Measurements from ENCODE around the gene RNF187. TPM values are rescaled to one million over a fixed set of nuclear protein-coding genes. Genes with fewer than 3 reads are reported as not detected.

Gene RNF187
- total and polyA plus RNA-seq, 10 of the 15 experiments (the other 5 are each of a cell fraction or from before 2014, with no cell fraction given) = 2.6 to 116 (median 29.5) TPM

DNA sequence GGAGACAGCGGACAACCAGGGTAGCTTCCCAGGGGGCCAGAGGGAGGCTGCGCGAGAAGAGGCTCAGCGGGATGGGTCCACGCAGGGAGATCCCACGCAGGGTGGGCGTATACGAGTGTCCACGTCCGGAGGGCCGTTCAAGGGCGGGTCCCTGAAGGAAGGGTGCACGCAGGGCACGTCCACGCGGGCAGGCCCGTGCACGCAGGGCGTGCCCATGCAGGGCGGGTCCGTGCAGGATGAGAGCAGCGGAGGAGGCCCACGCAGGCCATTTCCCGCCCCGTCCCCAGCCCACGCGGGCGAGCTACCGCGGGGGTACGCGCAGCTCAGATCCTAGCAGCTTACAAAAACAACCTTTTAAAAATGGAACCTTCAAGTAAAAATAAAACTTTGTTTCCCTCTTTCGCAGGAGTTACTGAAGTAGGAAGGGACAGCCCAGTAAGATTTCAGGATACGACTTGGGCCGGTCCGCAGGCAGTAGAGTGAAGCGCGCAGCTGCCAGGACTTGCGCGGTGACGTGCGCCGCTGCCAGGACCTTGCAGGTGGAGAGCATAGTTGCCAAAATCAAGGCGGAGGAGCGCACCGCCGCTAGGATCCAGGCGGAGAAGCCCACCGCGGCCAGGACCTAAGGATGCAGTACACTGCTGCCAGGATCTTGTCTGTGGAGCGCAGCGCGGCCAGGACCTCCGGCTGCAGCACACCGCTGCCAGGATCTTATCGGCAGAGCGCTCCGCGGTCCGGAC, 416 bp upstream of the RNF187 start (continued):
- TF ChIP-seq YY1 (IDR thresholded peaks at IDR 0.05; ENCODE audit: low read depth, low read length) = peak; percentile 47; the same call in 1 of the 2 replicates
- peak; percentile 86 for TF ChIP-seq KLF5 (IDR thresholded peaks at IDR 0.05; ENCODE audit: partially characterized antibody)
- TF ChIP-seq ASH2L (IDR thresholded peaks at IDR 0.05; ENCODE audit: borderline replicate concordance, low read depth) = no peak
- peak; percentile 69; the same call in 1 of the 2 replicates for TF ChIP-seq CHD4 (IDR thresholded peaks at IDR 0.05)
- no peak for TF ChIP-seq ZZZ3 (IDR thresholded peaks at IDR 0.05; ENCODE audit: control insufficient read depth, insufficient read length, low read depth)
- TF ChIP-seq, protein P1, sequence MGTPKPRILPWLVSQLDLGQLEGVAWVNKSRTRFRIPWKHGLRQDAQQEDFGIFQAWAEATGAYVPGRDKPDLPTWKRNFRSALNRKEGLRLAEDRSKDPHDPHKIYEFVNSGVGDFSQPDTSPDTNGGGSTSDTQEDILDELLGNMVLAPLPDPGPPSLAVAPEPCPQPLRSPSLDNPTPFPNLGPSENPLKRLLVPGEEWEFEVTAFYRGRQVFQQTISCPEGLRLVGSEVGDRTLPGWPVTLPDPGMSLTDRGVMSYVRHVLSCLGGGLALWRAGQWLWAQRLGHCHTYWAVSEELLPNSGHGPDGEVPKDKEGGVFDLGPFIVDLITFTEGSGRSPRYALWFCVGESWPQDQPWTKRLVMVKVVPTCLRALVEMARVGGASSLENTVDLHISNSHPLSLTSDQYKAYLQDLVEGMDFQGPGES (IDR thresholded peaks at IDR 0.05) = 0 out of 2 replicates have a peak, but pooled peaks have one; percentile 14
- no peak for TF ChIP-seq YBX1 (IDR thresholded peaks at IDR 0.05)
- TF ChIP-seq, protein P2, sequence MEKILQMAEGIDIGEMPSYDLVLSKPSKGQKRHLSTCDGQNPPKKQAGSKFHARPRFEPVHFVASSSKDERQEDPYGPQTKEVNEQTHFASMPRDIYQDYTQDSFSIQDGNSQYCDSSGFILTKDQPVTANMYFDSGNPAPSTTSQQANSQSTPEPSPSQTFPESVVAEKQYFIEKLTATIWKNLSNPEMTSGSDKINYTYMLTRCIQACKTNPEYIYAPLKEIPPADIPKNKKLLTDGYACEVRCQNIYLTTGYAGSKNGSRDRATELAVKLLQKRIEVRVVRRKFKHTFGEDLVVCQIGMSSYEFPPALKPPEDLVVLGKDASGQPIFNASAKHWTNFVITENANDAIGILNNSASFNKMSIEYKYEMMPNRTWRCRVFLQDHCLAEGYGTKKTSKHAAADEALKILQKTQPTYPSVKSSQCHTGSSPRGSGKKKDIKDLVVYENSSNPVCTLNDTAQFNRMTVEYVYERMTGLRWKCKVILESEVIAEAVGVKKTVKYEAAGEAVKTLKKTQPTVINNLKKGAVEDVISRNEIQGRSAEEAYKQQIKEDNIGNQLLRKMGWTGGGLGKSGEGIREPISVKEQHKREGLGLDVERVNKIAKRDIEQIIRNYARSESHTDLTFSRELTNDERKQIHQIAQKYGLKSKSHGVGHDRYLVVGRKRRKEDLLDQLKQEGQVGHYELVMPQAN (conservative IDR thresholded peaks at IDR 0.05) = peak; percentile 50
- peak; percentile 80 for TF ChIP-seq IKZF1 (conservative IDR thresholded peaks at IDR 0.05)
- no peak for TF ChIP-seq FOS (IDR thresholded peaks at IDR 0.05; ENCODE audit: borderline replicate concordance, extremely low read depth, insufficient read length)
